ENCODE data around the gene KCNK16. TPM values are rescaled to one million over a fixed set of nuclear protein-coding genes. Genes with fewer than 3 reads are reported as not detected.

The KCNK16 gene
- total and polyA plus RNA-seq, 2 donors (not counting 1 experiment from before 2014, with no cell fraction given), result not detected

DNA sequence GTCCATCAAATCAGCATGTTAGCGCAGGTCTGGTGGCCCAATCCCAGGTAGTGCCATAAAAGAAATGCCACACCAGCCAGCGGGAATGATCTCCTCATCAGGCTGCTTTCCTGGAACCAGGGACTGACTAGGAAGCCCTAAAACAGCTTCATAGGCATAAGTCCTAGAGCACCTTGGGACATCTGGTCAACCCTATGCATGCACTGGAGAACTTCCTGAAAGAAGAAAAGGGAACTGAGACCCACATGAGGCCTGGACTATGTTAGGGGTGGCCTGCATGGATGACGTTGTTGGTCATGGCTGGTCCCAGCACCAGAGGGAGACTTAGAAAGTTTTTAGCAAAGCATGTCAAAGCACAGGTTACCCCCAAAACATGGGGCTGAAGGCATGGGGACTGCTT, 7.6 kb upstream of the KCNK16 start:
- H3K27ac Mint-ChIP-seq, result no peak overlapping the region
- Histone ChIP-seq H3K9me3 (ENCODE audit: control extremely low read depth in 1 of 3, control insufficient read depth in 2 of 3, insufficient read depth in 1 of 3, low read length in 2 of 3) (no peaks in the 10 kb centered on the region), H3K4me3 (ENCODE audit: control extremely low read depth in 1 of 5, extremely low read depth in 1 of 5, insufficient read depth in 1 of 5, low read depth in 2 of 5, low read length in 4 of 5) (no peak overlapping the region), H4K20me1 (ENCODE audit: control insufficient read depth, insufficient read depth, low read length, poor library complexity, severe bottlenecking) (no peaks in the 10 kb centered on the region), H3K4me1 (ENCODE audit: control insufficient read depth in 2 of 2, insufficient read depth in 2 of 2, low read length in 2 of 2) (peaks cover 0 to 10% of the 10 kb centered on the region in 2 donors), H3K27ac (ENCODE audit: low read length in 2 of 2) (no peak overlapping the region), H3K27me3 (replicated peaks in 1 of 4; ENCODE audit: control extremely low read depth in 1 of 4, control insufficient read depth in 3 of 4, insufficient read depth in 4 of 4, low read length in 3 of 4) (peaks cover 0 to 5% (median 0%) of the 10 kb centered on the region in 4 experiments), H3K79me2 (ENCODE audit: control insufficient read depth, insufficient read depth, low read length) (no peaks in the 10 kb centered on the region), H2AFZ (ENCODE audit: insufficient read depth, low read depth, low read length, poor library complexity, severe bottlenecking) (no peak overlapping the region), H3K36me3 (replicated peaks in 1 of 2; ENCODE audit: control extremely low read depth in 1 of 2, control insufficient read depth in 1 of 2, extremely low read depth in 1 of 2, insufficient read depth in 2 of 2, low read length in 1 of 2) (no peaks in the 10 kb centered on the region), H3K4me2 (replicated peaks; ENCODE audit: low read depth, low read length, poor library complexity, severe bottlenecking) (no peak overlapping the region), H3K9ac (ENCODE audit: low read length) (no peak overlapping the region)
- no peaks in the 10 kb centered on the region for H3K9me3 Mint-ChIP-seq (ENCODE audit: insufficient read depth)
- POLR2A ChIA-PET, result no interaction called here
- peaks cover 8% of the 10 kb centered on the region for H3K4me1 Mint-ChIP-seq
- no peak for TF ChIP-seq EZH2 (IDR thresholded peaks at IDR 0.05; ENCODE audit: borderline replicate concordance, insufficient read depth, low read depth, low read length, poor library complexity, severe bottlenecking)
- TF ChIP-seq, protein P1, sequence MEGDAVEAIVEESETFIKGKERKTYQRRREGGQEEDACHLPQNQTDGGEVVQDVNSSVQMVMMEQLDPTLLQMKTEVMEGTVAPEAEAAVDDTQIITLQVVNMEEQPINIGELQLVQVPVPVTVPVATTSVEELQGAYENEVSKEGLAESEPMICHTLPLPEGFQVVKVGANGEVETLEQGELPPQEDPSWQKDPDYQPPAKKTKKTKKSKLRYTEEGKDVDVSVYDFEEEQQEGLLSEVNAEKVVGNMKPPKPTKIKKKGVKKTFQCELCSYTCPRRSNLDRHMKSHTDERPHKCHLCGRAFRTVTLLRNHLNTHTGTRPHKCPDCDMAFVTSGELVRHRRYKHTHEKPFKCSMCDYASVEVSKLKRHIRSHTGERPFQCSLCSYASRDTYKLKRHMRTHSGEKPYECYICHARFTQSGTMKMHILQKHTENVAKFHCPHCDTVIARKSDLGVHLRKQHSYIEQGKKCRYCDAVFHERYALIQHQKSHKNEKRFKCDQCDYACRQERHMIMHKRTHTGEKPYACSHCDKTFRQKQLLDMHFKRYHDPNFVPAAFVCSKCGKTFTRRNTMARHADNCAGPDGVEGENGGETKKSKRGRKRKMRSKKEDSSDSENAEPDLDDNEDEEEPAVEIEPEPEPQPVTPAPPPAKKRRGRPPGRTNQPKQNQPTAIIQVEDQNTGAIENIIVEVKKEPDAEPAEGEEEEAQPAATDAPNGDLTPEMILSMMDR (IDR thresholded peaks at IDR 0.05), result no peak
- H3K4me3 Mint-ChIP-seq, result no peak overlapping the region
- CTCF ChIA-PET, result interaction anchor here (1.1 kb wide), 2 partner anchors 333 to 383 kb away, joined by 3 to 5 read pairs; no protein-coding TSS in a partner anchor
- peak; percentile 41 for ATAC-seq (ENCODE audit: low read depth)
- WGBS (ENCODE audit: insufficient coverage), result 59% methylated on average over 3 of the region's 3 CpGs
- intact Hi-C loops (cut with micrococcal nuclease), result no loop called here
- peaks cover 29% of the 10 kb centered on the region for H3K27me3 Mint-ChIP-seq
- DNase-seq, result peak; percentile 53

DNA sequence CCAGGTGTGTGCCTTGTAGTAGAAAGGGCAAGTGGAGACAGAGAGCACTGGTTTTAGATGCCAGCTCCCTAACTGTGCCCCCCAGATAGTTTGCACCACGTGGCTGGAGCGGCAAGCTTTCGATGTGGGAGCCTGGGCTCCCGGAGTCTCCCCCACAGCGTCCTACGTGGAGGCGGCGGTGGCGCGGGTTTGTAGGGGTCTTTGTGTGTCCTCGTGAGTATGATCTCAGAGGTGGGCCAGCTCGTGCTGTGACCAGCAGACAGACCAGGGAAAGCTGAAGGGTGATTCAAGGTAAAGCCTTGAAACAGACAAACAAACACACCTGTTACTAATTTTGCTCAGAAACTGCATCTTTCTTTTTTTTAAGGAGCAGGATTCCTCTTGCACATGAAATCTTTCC, 5.6 kb upstream of the KCNK16 start:
- WGBS (ENCODE audit: insufficient coverage), result 95% methylated on average over 8 of the region's 12 CpGs
- TF ChIP-seq, protein P1 (IDR thresholded peaks at IDR 0.05), result no peak
- TF ChIP-seq EZH2 (IDR thresholded peaks at IDR 0.05; ENCODE audit: borderline replicate concordance, insufficient read depth, low read depth, low read length, poor library complexity, severe bottlenecking), result no peak
- POLR2A ChIA-PET, result no interaction called here
- ATAC-seq (ENCODE audit: low read depth) (no peak), DNase-seq (no peak)
- Mint-ChIP-seq H3K27ac (no peak overlapping the region), H3K4me3 (no peak overlapping the region), H3K27me3 (peaks cover 30% of the 10 kb centered on the region), H3K9me3 (ENCODE audit: insufficient read depth) (no peaks in the 10 kb centered on the region), H3K4me1 (peaks cover 8% of the 10 kb centered on the region)
- CTCF ChIA-PET, result no interaction called here
- Histone ChIP-seq H4K20me1 (ENCODE audit: control insufficient read depth, insufficient read depth, low read length, poor library complexity, severe bottlenecking) (no peaks in the 10 kb centered on the region), H3K9me3 (ENCODE audit: control extremely low read depth in 1 of 3, control insufficient read depth in 2 of 3, insufficient read depth in 1 of 3, low read length in 2 of 3) (no peaks in the 10 kb centered on the region), H3K4me3 (ENCODE audit: control extremely low read depth in 1 of 5, extremely low read depth in 1 of 5, insufficient read depth in 1 of 5, low read depth in 2 of 5, low read length in 4 of 5) (no peak overlapping the region), H3K36me3 (replicated peaks in 1 of 2; ENCODE audit: control extremely low read depth in 1 of 2, control insufficient read depth in 1 of 2, extremely low read depth in 1 of 2, insufficient read depth in 2 of 2, low read length in 1 of 2) (no peaks in the 10 kb centered on the region), H3K9ac (ENCODE audit: low read length) (no peak overlapping the region), H3K79me2 (ENCODE audit: control insufficient read depth, insufficient read depth, low read length) (no peaks in the 10 kb centered on the region), H3K4me2 (replicated peaks; ENCODE audit: low read depth, low read length, poor library complexity, severe bottlenecking) (no peak overlapping the region), H3K4me1 (ENCODE audit: control insufficient read depth in 2 of 2, insufficient read depth in 2 of 2, low read length in 2 of 2) (peaks cover 0 to 10% of the 10 kb centered on the region in 2 donors), H3K27ac (ENCODE audit: low read length in 2 of 2) (no peak overlapping the region), H3K27me3 (replicated peaks in 1 of 4; ENCODE audit: control extremely low read depth in 1 of 4, control insufficient read depth in 3 of 4, insufficient read depth in 4 of 4, low read length in 3 of 4) (peaks cover 0 to 9% (median 0%) of the 10 kb centered on the region in 4 experiments), H2AFZ (ENCODE audit: insufficient read depth, low read depth, low read length, poor library complexity, severe bottlenecking) (no peak overlapping the region)
- intact Hi-C loops (cut with micrococcal nuclease), result no loop called here

Measured in B cell (primary cell).